AG10803 (cell line): ENCODE results near the gene SDSL.

Experiments
- DNase-seq: peaks from one replicate; pipeline ENCODE4 v3.0.0; 2010; ENCODE audit warnings: low read depth
- H3K4me3 ChIP-seq: 2 replicates; pipeline ENCODE4 v1.5.1; 2011; ENCODE audit warnings: mild to moderate bottlenecking, low read length, control low read depth
- TF ChIP-seq, protein P1 (sequence below): conservative IDR thresholded peaks from 2 replicates; pipeline ENCODE4 v1.5.1; 2011; ENCODE audit warnings: mild to moderate bottlenecking, low read length, control low read depth, inconsistent platforms

SDSL gene

GRCh38 chr12:113480336-113480971, 58.3 kb downstream of the SDSL start:
- DNase-seq, result no peak
- no peak overlapping the region for H3K4me3 ChIP-seq

GRCh38 chr12:113482334-113482733, 60.2 kb downstream of the SDSL start:
- DNase-seq, result no peak
- TF ChIP-seq, protein P1, sequence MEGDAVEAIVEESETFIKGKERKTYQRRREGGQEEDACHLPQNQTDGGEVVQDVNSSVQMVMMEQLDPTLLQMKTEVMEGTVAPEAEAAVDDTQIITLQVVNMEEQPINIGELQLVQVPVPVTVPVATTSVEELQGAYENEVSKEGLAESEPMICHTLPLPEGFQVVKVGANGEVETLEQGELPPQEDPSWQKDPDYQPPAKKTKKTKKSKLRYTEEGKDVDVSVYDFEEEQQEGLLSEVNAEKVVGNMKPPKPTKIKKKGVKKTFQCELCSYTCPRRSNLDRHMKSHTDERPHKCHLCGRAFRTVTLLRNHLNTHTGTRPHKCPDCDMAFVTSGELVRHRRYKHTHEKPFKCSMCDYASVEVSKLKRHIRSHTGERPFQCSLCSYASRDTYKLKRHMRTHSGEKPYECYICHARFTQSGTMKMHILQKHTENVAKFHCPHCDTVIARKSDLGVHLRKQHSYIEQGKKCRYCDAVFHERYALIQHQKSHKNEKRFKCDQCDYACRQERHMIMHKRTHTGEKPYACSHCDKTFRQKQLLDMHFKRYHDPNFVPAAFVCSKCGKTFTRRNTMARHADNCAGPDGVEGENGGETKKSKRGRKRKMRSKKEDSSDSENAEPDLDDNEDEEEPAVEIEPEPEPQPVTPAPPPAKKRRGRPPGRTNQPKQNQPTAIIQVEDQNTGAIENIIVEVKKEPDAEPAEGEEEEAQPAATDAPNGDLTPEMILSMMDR, result no peak
- no peak overlapping the region for H3K4me3 ChIP-seq

More at GRCh38 chr12:113480336-113480971, 58.3 kb downstream of the SDSL start:
- TF ChIP-seq, protein P1, result no peak

DNA sequence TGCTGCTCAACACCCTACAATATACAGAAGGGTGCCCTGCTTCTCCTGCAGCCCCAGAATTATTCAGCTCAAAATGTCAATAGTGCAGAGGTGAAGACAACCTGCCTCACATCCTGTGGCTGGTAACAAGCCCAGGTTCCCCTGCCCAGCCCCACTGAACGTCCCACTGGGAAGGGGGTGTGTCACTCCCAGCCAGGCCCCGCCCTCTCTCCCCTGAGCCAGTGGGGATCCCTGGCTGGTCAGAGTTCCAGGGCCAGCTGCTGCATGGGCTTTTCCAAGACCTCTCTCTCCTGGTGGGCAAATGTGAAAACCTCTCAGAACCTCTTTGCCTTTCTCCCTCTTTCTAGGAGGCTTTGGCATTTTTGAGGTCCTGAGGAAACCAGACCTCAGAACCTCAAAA, 63.1 kb downstream of the SDSL start:
- TF ChIP-seq, protein P1, result no peak
- H3K4me3 ChIP-seq, result no peak overlapping the region
- no peak for DNase-seq

GRCh38 chr12:113486722-113487121, 64.5 kb downstream of the SDSL start:
- TF ChIP-seq, protein P1, result no peak
- H3K4me3 ChIP-seq, result no peak overlapping the region
- DNase-seq, result no peak
